GM18861 (cell line): Measurements from ENCODE around the gene ST6GALNAC2.

ENCODE experiments used
- ATAC-seq: cut with Tn5 transposase; IDR thresholded peaks from one replicate; pipeline ENCODE4 v1.9.1; 2021; ENCODE audit not compliant: unreplicated experiment

ST6GALNAC2 gene

DNA sequence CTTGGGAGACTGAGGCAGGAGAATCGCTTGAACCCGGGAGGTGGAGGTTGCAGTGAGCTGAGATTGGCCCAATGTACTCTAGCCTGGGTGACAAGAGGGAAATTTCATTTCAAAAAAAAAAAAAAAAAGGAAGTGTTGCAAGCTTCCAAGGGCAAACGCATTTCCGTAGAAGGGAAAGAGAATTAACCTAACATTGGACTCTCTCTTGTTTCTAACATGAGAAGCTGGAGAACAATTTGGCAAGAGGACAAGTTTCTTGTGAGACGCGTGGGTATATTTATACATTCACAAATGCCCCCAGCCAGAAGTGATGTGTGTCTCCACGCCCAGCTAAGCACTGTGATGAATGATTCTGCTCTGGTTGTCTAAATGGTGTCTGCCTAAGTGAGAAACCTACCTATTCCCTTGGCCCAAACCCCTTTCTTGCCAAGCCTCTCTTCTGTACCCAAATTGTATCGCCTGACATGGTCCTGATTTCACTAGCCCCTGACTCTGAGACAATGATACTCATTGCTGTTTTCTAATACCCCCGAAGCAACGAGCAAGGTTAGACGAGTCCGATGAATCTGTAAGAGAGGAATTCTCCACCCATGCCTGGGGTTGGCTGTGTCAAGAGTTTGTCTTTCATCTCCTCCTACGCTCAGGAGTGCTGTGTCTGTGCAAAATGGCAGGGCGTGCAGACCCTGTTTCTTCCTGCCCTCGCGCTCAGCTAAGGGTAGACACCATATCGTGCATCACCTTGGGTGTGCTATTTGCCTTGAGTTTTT, 14.2 kb upstream of the ST6GALNAC2 start:
- ATAC-seq: no peak

- ATAC-seq: no peak
These were observed 12.4 kb upstream of the ST6GALNAC2 start for GRCh38 chr17:76598004-76598439.

DNA sequence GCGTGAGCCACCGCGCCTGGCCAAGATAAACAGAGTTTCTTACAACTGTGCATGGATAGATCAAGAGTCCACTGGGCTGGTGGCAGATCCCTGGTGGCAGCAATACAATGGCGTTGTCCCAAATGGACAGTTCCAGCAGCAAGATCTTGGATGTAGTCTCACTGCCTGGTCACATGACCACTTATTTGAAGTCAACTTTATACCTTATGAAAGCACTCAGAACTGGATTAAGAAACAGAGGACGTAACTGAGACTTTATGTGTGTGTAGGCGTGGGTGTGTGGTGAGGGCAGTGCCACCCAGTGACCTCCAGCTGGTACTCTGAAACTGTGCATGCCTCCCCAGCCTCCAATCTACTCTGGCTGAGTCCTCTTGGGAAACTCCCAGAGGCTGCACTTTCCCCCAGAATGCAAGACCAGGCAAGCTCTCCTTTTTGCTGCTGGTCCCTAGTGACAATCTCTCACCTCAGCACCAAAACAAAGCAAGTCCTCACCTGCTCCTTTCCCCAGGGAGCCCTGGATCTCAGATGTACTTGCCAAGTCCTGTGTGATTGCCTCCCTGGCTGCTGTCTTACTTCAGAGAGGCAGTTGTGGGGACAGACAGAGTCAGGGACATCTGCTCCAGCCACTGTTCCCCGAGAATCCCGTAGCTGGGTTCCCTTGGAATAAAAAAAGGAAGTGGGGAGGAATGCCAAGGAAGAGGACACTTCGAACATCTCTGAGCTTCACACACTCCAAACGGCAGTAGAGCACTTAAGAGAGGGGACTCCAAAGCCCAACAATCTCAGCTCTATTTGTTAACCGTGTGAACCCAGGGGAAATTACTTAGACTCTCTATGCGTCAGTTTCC, 11.7 kb upstream of the ST6GALNAC2 start:
- no peak for ATAC-seq

GRCh38 chr17:76594690-76595089, 9.0 kb upstream of the ST6GALNAC2 start:
- no peak for ATAC-seq

GRCh38 chr17:76593959-76594358, 8.3 kb upstream of the ST6GALNAC2 start:
- no peak for ATAC-seq

DNA sequence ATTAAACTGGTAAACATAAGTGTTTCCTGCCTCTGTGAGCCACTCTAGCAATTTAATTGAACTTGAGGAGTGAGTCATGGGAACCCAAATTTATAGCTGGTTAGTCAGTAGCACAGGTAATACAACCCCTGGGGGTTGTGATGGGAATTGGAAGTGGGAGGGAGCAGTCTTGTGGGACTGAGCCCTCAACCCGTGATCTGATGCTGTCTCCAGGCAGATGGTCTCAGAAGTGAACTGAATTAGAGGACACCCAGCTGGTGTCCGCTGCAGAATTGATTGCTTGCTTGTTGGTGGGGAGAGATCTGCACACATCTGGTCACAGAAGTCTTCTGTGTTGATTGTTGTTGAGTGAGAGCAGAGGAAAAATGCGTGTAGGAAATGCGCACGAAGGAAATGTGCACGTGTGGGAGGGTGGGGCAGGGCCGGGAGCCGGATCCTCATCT, 7.7 kb upstream of the ST6GALNAC2 start:
- ATAC-seq: no peak

DNA sequence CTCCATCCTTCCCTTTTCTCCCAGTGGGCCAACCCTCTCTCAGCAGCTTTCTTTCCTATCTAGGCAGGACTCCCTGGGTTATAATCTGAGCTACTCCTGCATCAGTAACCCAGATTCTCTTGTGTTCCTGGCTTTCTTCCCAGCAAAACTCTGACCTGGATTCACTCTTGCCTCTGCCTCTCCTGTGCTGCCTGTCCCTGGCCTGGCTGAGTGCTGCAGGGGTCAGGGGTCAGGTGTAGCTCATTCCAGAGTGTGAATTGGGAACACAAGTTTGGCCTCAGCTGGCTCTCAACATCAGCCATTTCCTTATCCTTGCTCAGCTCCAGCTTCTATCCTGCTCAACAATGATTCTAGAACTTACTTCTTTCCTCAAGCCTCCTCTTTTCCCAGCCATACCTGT, 2.5 kb upstream of the ST6GALNAC2 start:
- ATAC-seq: no peak

- no peak for ATAC-seq
These were observed 1.3 kb upstream of the ST6GALNAC2 start for GRCh38 chr17:76586741-76587487.

DNA sequence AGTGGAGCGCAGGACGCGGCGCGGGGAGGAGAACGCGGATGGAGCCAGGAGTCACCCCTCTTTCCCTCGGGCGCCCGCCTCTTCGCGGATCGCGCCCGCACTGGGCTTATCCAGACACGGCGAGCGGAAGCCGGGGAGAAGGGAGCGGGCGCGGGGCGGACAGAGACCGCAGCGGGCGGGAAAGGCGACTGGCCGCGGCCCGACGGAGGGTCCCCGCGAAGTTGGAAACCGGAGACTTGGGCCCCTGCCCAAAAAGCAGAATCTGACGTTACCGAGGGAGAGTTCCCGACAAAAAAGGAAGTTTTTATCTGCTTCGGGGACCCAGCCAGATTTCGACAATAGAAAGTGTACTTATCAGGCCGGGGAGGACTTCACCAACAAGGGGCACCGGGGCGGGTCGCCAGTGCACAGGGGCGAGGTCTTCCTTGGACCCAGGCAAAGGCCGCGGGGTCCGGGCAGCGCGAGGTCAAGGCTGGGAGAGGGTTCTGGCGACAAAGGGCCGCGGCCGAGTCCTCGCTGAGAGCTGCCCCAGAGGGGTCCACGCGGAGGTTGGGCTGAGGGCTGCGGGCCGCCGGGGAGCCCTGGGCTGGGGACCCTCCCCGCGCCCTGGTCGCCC, 519 bp downstream of the ST6GALNAC2 start:
- ATAC-seq: no peak

GRCh38 chr17:76584427-76585032, 1.1 kb downstream of the ST6GALNAC2 start:
- ATAC-seq: no peak

DNA sequence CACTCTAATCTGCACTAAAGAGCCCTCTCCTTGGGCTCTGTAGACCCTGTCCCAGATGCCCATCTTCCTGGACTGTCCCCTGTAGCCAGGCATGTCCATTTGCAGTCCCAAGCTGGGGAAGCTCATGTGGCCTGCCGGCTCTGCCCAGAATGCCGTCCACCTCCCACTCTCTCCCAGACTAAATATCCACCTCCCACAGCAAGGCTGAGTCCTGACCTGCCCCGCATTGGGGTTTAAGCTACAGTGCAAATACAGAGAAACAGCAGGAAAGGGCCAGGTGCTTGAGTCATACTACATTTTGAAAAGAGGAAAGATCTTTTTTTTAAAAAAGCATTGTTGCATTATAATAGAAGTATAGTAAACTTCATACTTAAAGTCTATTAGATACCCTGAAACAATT, 3.0 kb downstream of the ST6GALNAC2 start:
- no peak for ATAC-seq

- no peak for ATAC-seq
These were observed 4.1 kb downstream of the ST6GALNAC2 start for GRCh38 chr17:76581515-76581914.

- no peak for ATAC-seq
These were observed 6.4 kb downstream of the ST6GALNAC2 start for GRCh38 chr17:76579281-76579680.

DNA sequence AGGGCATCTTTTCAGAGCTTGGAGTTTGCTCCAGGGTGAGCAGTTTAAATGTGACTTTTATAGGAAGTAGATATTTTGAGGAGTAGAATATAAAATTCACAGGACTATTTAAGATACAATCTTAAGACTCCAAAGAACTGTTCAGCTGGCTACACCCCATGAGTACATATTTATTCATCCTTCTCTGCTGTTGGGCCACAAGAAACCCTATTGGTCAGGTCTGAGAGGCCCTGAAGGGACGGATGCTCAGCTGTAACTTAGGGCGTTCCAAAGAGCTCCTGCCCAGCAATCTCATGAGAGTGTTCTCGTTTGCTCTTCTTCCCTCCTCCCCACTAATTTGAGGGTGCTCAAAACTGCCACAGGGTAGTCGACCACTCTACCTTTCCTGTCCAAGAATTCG, 7.3 kb downstream of the ST6GALNAC2 start:
- no peak for ATAC-seq

GRCh38 chr17:76577876-76578275, 7.8 kb downstream of the ST6GALNAC2 start:
- ATAC-seq: no peak

GRCh38 chr17:76576189-76576588, 9.5 kb downstream of the ST6GALNAC2 start:
- no peak for ATAC-seq

DNA sequence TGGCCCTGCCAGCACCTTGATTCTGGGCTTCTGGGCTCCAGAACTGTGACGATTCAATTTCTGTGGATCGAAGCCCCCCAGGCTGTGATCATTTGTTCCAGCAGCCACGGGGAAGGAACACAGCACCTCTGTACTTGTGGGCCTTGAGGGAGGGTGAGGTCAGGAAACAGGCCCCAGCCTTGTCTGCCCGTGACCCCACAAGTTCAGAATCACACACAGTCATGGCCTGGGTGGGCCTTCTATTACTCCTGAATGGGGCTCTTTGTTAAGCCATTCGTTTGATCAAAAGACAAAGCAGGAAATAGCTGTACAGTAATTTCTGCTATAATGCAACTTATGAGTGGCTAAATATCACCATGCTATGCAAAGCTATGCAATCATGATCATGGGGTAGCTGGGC, 10.1 kb downstream of the ST6GALNAC2 start:
- ATAC-seq: no peak

DNA sequence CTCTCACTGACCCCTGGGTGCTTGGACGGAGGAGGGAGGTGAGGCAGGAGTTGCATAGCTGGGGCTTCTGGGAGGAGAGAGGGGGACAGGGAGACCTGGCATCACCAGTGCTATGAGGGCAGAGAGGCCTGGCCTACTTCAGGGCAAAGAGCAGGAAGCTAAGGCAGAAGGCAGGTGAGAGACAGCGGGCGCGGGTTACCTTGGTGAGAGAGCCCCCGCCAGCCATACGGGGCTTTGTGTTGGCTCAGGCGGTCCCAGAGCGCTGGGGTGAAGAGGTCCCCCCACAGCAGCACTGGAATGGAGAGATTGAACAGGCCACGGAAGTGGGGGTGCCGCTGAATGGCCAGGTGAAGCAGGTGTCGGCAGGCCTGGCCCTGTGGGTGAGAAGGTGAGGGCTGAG, 11.5 kb downstream of the ST6GALNAC2 start:
- no peak for ATAC-seq

- no peak for ATAC-seq
These were observed 12.6 kb downstream of the ST6GALNAC2 start for GRCh38 chr17:76573096-76573495.

GRCh38 chr17:76572201-76572910, 13.3 kb downstream of the ST6GALNAC2 start:
- ATAC-seq: no peak
